GM18868 (cell line): ENCODE results near the gene NBPF3.

Experiments
- ATAC-seq: cut with Tn5 transposase; IDR thresholded peaks from one replicate; pipeline ENCODE4 v1.9.1; 2021; ENCODE audit warnings: mild to moderate bottlenecking, moderate library complexity; ENCODE audit not compliant: unreplicated experiment

Gene NBPF3

GRCh38 chr1:21492356-21492625, 52.4 kb downstream of the NBPF3 start:
- no peak for ATAC-seq

DNA sequence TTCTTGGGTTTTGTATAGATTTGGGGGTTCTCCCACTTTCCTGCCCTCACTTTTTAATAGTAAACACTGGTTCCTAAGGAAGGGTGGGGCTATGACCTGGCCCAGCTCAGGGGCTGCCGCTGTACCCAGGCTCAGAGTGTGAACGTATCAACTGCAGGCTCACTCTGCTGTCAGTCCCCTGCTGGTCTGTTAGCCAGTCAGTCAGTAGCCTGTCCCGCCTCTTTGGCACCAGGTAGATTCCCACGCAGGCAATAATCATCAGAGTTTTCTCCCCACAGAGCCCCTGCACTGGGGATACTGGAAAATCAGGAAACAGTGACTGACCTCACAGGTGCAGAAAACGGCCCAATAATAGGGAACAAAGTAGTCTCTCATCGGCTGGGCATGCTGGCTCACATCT, 54.3 kb downstream of the NBPF3 start:
- ATAC-seq: no peak

GRCh38 chr1:21495225-21495820, 55.4 kb downstream of the NBPF3 start:
- no peak for ATAC-seq

- no peak for ATAC-seq
These were observed 56.1 kb downstream of the NBPF3 start for GRCh38 chr1:21496063-21496462.

DNA sequence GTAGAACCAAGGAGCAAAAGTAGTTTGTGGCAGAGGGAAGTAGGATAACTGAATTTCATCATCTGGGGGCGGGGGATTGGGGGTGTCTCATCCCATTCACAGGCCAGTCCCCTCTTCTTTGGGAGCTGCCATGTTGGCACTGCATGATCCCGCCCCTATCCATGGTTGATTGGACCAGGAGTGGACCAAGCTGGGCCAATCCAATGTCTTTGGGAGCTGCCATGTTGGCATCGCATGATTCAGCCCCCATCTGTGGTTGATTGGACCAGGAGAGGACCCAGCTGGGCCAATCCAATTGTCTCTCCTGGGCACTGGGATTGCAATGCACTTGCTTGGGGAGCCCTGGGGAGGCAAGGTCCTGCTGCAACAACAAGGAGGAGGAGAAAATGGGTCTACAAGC, 56.9 kb downstream of the NBPF3 start:
- ATAC-seq: no peak

DNA sequence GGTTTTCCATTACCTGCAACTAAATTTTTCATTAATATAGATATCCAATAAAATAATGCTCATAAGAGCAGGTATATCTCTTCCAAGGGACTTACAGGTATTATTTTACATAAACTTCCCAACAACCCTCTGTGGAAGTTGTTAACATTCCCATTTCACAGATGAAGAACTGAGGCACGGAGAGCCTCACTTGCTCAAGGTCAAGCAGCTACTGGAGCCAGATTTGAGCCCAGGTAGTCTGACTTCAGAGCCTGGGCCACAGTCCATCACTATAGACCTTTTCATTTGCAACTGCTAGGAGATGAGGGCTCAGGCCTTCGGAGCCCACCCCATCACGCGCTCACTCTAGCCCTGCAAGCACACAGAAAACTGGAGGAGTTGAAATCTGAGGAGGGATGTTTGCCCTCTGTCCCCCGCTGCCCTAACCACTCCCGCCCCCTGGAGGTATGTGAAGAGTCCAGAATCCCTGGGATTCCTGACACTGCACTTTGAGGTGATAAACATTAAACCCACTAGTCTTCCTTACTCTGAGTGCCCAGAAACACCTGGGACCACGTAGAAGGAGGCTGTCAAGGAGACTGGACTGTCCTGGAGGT, 57.6 kb downstream of the NBPF3 start:
- ATAC-seq: no peak

DNA sequence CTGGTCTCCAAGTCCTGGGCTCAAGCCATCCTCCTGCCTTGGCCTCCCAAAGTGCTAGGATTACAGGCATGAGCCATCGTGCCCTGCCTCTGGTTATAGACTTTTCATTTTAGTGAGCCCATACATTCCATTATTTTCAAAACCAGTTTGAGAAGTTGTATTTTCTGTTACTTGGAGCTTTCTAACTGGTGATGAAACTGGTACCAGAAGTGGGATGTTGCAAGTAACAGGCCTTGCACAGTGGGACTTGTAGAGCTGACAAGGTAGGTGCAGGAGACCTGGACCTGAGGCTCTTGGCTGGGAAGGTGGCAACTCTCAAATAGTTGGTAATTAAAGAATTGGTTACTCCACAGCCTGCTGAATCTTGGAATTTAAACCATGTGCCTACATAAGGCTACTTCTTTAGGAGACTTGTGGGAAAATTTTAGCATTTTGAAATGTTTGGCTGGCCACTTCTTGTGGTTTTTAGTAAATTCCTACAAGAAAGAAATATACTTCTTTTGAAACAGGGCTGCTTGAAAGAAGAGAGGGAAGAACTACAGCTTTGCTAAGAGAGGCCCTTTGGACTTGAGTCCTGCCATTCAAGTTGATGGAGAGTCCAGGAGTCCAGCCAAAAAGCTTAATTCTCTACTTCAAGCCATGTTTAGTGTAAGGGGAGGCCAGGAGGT, 59.5 kb downstream of the NBPF3 start:
- ATAC-seq: no peak

GRCh38 chr1:21503706-21504377, 63.9 kb downstream of the NBPF3 start:
- ATAC-seq: no peak

GRCh38 chr1:21506804-21507203, 66.9 kb downstream of the NBPF3 start:
- ATAC-seq: no peak

DNA sequence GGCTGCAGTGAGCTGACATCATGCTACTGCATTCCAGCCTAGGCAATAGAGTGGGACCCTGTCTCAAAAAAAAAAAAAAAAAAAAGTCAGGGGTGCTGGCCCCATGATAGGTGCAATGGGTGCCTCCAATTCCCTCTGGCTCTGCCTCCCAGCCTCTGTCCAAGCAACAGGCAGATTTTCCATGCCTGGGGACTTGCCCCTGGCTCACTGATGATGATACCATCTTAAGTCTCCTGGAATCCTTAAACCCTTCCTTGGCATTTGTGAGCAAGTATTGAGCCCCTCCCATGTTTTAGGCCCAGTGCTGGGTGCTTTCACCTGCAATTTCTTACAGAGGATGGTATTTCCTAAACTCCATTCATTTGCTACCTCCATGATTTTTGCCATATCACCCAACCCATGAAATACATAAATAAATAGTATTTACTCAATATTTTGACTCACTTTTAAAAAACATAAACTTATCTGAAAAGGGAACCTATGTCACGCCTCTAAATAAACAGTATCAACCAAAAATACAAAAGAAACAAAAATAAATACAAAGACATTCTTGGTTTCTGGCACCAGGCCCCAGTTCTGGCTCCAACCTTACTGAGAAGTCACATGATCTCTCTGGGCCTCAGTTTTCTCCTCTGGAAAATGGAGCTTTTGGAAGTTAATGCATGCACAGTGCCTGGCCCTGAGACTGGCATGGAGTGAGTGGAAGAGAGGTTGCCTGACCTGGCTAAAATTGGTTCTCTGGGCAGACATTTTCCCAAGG, 67.8 kb downstream of the NBPF3 start:
- ATAC-seq: no peak

GRCh38 chr1:21508580-21509350, 68.8 kb downstream of the NBPF3 start:
- no peak for ATAC-seq

DNA sequence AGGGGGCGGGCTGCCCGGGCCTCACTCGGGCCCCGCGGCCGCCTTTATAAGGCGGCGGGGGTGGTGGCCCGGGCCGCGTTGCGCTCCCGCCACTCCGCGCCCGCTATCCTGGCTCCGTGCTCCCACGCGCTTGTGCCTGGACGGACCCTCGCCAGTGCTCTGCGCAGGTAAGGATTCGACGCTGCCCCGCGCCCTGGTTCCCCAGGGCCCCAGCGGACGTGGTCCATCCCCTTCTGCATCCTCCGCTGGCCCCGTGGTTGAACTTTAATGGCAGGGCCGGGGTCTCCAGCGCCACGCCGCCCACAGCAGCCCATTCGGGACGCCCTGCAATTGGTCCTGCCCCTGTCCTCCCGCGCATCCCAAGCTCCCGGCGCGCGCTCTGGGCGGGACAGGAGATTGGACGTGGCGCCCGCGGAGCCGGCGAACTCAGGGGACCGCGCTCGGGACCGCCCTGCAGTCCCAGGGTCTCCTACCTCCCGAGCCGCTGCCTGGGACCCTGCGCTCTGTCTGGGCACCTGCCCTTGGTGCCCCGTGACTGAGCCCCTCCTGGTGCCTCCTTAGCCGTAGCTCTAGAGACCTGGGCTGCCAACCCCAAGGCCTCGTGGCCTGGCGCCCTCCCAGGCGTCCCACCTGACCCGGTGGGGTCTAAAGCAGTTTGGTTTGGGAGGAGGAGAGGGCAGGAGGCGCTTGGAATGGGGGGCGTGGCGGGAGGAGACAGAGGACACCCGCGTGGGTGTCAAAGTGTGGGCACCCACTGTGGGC, 69.6 kb downstream of the NBPF3 start, which contains the start of gene ALPL:
TSS of gene ALPL (plus strand) at position 73 of the 762 bp plus-strand sequence. CDS start 44,659 bp downstream, outside the sequence.
- ATAC-seq: no peak

GRCh38 chr1:21510113-21510493, 70.2 kb downstream of the NBPF3 start:
- no peak for ATAC-seq

DNA sequence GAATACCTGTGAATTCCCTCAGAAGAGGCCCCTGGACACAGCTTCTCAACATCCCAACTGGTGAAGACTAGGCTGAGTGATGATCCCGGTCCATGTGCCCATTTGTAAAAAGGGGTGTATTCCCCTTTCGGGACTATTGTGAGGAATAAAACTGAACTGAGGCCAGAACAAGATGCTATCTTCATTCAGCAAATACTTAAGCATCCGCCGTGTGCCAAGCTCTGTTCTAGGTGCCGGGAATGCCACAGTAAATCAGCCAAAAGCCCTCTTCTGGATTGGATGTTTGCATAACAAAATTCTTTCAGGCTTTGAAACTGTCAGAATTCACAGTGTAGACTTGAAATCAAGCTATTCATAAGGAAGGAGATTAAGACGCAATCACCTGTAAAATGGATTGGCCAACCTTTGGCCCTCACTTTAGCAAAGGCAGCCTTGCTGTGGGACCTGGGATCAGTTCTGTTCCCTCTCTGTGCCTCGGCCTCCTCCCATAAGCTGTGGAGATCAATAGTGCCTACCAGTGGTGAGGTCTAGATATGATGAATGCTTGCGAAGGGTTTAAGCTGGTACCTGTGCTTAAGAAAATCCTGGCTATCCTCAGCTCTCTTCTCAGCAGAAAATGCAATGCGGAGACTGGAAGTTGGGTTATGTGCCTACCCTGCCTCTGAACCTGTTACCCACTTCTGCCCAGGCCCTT, 71.1 kb downstream of the NBPF3 start:
- ATAC-seq: no peak

DNA sequence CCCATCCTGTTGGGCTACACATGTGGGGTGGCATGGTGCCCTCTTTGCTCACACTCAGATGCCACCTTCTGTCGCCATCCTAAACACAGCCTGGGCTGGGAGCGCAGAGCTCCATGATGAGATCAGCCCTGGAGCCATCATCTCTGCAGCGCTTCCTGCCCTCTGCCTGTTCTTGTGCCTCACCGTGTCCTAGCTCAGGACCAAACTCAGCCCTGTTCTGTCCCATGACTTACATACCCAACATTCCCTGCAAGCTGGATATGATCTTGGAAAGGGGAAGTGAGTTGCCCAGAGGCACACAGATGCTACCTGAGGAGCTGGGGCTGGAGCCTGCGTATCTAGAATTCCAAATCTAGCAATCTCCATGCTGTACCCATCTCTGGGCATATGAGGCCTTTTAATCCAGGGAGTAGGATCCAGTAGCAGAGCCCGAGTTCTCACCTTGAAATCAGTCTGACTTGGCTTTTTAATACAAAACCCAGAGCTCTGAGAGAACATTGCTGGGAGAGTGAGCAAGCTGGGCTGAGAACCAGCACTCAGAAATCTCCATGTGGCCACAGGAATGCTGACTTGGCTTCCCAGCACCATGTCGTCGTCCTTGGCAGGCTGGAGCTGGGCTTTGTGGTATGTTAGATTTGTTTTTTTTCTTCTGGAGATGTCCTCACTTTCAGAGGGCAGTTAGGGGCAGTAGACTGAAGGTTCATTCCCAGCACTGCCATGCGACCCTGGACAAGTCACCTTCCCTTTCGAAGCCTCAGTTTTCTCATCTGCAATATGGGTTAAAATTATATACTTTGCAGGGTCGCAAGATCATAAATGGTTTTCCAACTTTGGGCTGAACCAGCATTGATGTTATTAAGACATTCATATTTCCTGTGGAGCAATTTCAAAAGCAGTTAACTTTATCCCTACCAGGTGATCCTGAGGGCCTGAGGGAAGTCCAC, 71.9 kb downstream of the NBPF3 start:
- ATAC-seq: no peak

DNA sequence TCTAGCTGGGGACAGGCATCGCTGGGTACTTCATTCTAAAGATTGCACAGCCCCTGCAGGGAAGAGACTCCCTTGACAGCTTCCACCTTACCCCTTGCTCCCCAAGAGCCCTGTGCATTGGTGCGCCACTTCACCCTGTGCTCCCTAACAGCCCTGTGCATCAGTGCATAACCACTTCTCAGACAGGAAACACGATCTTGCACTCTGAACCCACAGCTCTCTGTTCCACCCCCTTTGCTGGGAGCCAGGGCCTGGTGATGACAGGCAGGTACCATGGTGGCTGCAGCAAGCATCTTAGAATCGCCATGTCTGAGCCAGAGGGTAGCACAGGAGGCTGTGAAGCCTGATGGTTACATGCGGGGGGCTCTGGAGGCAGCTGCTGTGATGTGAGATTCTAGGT, 74.3 kb downstream of the NBPF3 start:
- peak; percentile 76 for ATAC-seq

- ATAC-seq: no peak
These were observed 77.2 kb downstream of the NBPF3 start for GRCh38 chr1:21517161-21517589.
